Upper lobe of right lung (tissue), 1 donor: ENCODE results near the gene REPS1. TPM values are rescaled to one million over a fixed set of nuclear protein-coding genes. Genes with fewer than 3 reads are reported as not detected.

Experiments used
- ATAC-seq: fragments of 200-7000 bp; cut with Tn5 transposase; one replicate; pipeline ENCODE4 v1.9.1; 2020; ENCODE audit warnings: mild to moderate bottlenecking, moderate library complexity
- DNase-seq: peaks from one replicate; pipeline ENCODE4 v3.0.0-alpha.2; 2020
- H3K27ac ChIP-seq: fragments of 200-600 bp; one replicate; pipeline ENCODE4 v1.8.0; 2022
- H3K27me3 ChIP-seq: fragments of 200-600 bp; one replicate; pipeline ENCODE4 v1.8.0; 2022; ENCODE audit warnings: mild to moderate bottlenecking
- H3K36me3 ChIP-seq: fragments of 200-600 bp; one replicate; pipeline ENCODE4 v1.8.0; 2022
- H3K4me1 ChIP-seq: fragments of 200-600 bp; one replicate; pipeline ENCODE4 v1.8.0; 2022
- H3K4me3 ChIP-seq: fragments of 200-600 bp; one replicate; pipeline ENCODE4 v1.8.0; 2022; ENCODE audit warnings: mild to moderate bottlenecking
- H3K9me3 ChIP-seq: fragments of 200-600 bp; one replicate; pipeline ENCODE4 v1.8.0; 2022
- CTCF ChIP-seq: fragments of 200-600 bp; IDR thresholded peaks from one replicate; pipeline ENCODE4 v1.8.0; 2022; ENCODE audit warnings: antibody characterized with exemption
- intact Hi-C: fragments of 100-400 bp; cut with DNase I; formaldehyde crosslinking; loops from one replicate; pipeline ENCODE4 v1.11.0; 2022
- total RNA-seq: library from RNA; stranded (reverse); fragmentation: NEBNext Ultra II Directional; extraction: Animal tissue kit (Norgen Biotek cat#: 25700); gene quantifications from one replicate; pipeline ENCODE4 v1.2.1, GENCODE V29; 2021
- donor health status: DM: no; HTN: yes; CAD: no; lungs with severe emphysema.

The REPS1 gene
- total RNA-seq, 1 donor from 2014 or later: 35.4 TPM

GRCh38 chr6:138955262-138955661, 32.8 kb downstream of the REPS1 start:
- H3K4me3 ChIP-seq: no peak overlapping the region
- intact Hi-C loops: no loop called here
- no peak for DNase-seq
- no peak overlapping the region for H3K27ac ChIP-seq
- peaks cover 14% of the 10 kb centered on the region for H3K4me1 ChIP-seq
- peak; percentile 27 for ATAC-seq
- H3K9me3 ChIP-seq: no peaks in the 10 kb centered on the region
- no peaks in the 10 kb centered on the region for H3K27me3 ChIP-seq
- H3K36me3 ChIP-seq: no peaks in the 10 kb centered on the region
- TF ChIP-seq CTCF: no peak

DNA sequence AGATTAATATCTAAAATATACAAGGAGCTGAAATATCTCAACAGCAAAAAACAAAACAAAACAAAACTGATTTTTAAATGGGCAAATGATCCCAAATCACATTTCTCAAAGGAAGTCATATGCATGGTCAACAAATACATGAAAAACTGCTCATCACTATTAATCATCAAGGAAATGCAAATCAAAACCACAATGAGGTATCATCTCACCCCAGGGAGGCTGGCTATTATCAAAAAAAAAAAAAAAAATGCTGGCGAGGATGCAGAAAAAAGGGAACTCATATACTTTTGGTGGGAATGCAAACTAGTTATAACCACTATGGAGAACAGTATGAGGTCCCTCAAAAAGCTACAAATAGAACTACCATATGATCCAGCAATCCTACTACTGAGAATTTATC, 34.6 kb downstream of the REPS1 start:
- no peak for ATAC-seq
- intact Hi-C loops: no loop called here
- Histone ChIP-seq H3K4me1 (peaks cover 22% of the 10 kb centered on the region), H3K36me3 (no peaks in the 10 kb centered on the region), H3K27ac (no peak overlapping the region), H3K27me3 (no peaks in the 10 kb centered on the region), H3K4me3 (no peak overlapping the region), H3K9me3 (no peaks in the 10 kb centered on the region)
- DNase-seq: no peak
- TF ChIP-seq CTCF: no peak

GRCh38 chr6:138948546-138949179, 39.4 kb downstream of the REPS1 start:
- Histone ChIP-seq H3K27me3 (no peaks in the 10 kb centered on the region), H3K36me3 (peaks cover 8% of the 10 kb centered on the region), H3K9me3 (no peaks in the 10 kb centered on the region), H3K27ac (no peak overlapping the region), H3K4me3 (no peak overlapping the region), H3K4me1 (peaks cover 14% of the 10 kb centered on the region)
- intact Hi-C loops: no loop called here
- ATAC-seq: no peak
- no peak for TF ChIP-seq CTCF
- no peak for DNase-seq

DNA sequence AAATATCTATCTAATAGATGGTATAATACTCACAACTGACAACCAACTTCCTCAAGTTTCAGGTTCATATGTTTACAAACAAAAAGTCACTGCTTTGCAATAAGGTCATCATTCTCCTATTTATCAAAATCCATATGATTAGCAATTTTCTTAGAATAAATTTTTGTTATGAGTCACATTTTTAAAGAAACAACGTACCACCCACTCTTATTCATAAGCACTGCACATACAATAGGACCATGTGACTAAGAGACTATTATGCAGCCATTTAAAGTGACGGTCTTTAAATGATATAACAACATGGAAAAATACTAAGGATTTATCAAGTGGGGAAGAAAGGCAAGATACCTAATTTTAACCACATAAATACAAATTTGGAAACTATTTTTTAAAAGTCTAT, 40.0 kb downstream of the REPS1 start:
- Histone ChIP-seq H3K36me3 (peaks cover 8% of the 10 kb centered on the region), H3K9me3 (no peaks in the 10 kb centered on the region), H3K4me3 (no peak overlapping the region), H3K27me3 (no peaks in the 10 kb centered on the region), H3K4me1 (peaks cover 14% of the 10 kb centered on the region), H3K27ac (no peak overlapping the region)
- DNase-seq: no peak
- no peak for TF ChIP-seq CTCF
- intact Hi-C loops: no loop called here
- no peak for ATAC-seq

- Histone ChIP-seq H3K4me3 (no peak overlapping the region), H3K27ac (no peak overlapping the region), H3K36me3 (peaks cover 15% of the 10 kb centered on the region), H3K9me3 (no peaks in the 10 kb centered on the region), H3K27me3 (no peaks in the 10 kb centered on the region), H3K4me1 (peaks cover 14% of the 10 kb centered on the region)
- no peak for DNase-seq
- intact Hi-C loops: no loop called here
- no peak for ATAC-seq
- no peak for TF ChIP-seq CTCF
Observed at GRCh38 chr6:138945354-138945753, 42.7 kb downstream of the REPS1 start.

- Histone ChIP-seq H3K27me3 (no peaks in the 10 kb centered on the region), H3K4me1 (peaks cover 14% of the 10 kb centered on the region), H3K36me3 (peaks cover 18% of the 10 kb centered on the region), H3K9me3 (no peaks in the 10 kb centered on the region), H3K27ac (no peak overlapping the region), H3K4me3 (no peak overlapping the region)
- intact Hi-C loops: no loop called here
- TF ChIP-seq CTCF: no peak
- no peak for ATAC-seq
- no peak for DNase-seq
Observed at GRCh38 chr6:138944412-138944811, 43.6 kb downstream of the REPS1 start.
